ENCODE results near the gene ROR2.

- TF ChIP-seq, protein P1, sequence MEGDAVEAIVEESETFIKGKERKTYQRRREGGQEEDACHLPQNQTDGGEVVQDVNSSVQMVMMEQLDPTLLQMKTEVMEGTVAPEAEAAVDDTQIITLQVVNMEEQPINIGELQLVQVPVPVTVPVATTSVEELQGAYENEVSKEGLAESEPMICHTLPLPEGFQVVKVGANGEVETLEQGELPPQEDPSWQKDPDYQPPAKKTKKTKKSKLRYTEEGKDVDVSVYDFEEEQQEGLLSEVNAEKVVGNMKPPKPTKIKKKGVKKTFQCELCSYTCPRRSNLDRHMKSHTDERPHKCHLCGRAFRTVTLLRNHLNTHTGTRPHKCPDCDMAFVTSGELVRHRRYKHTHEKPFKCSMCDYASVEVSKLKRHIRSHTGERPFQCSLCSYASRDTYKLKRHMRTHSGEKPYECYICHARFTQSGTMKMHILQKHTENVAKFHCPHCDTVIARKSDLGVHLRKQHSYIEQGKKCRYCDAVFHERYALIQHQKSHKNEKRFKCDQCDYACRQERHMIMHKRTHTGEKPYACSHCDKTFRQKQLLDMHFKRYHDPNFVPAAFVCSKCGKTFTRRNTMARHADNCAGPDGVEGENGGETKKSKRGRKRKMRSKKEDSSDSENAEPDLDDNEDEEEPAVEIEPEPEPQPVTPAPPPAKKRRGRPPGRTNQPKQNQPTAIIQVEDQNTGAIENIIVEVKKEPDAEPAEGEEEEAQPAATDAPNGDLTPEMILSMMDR (IDR thresholded peaks at IDR 0.05; ENCODE audit: borderline replicate concordance, extremely low read depth, low read length, poor library complexity, severe bottlenecking) = no peak
- TF ChIP-seq EZH2 (IDR thresholded peaks at IDR 0.05; ENCODE audit: borderline replicate concordance, low read depth, low read length, severe bottlenecking) = no peak
These were observed 321.1 kb downstream of the ROR2 start for GRCh38 chr9:91628892-91629291.
